HG02870 (cell line): ENCODE measurements around the gene GJA5.

Experiments
- ATAC-seq: cut with Tn5 transposase; IDR thresholded peaks from one replicate; pipeline ENCODE4 v1.9.1; 2021; ENCODE audit warnings: mild to moderate bottlenecking, moderate library complexity; ENCODE audit not compliant: unreplicated experiment

The GJA5 gene

DNA sequence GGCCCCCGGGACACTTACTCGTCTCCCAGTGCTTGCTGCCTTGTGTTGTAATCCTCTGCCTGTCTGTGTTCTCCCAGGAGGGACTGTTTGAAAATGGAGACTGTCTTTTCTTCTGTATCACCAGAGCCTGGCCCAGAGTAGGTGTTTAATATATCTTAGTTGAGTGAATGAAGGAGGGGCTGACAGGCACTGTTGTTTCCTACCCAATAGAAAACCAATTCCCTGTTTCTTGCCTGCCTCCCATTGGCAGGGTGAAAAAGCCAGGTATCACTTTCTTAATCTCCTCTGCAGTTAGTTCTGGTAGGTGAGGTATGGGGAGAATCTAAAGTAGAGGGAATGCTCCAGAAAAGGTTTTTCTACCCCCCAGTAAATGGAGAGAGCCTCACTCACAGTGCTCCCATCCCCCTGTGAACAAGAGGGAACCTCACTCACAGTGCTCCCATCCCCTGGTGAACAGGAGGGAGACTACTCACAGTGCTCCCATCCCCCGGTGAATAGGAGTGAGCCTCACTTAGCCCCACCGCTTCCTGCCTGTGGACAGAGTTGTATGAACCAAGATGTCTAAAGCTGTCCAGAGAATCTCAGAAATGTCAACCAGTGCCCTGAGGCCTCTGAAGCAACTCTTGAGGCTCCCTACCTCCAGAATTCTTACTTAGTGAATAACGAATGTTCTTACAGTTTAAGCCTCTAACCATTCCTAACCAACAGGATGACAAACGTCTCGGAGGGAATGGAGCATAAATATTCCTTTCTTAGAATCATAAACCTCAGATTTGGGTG is at the start of gene GJA5:
GJA5 (minus strand) TSS at position 122 of the 780 bp plus-strand sequence. CDS start 1,364 bp downstream, outside the sequence.
- no peak for ATAC-seq

DNA sequence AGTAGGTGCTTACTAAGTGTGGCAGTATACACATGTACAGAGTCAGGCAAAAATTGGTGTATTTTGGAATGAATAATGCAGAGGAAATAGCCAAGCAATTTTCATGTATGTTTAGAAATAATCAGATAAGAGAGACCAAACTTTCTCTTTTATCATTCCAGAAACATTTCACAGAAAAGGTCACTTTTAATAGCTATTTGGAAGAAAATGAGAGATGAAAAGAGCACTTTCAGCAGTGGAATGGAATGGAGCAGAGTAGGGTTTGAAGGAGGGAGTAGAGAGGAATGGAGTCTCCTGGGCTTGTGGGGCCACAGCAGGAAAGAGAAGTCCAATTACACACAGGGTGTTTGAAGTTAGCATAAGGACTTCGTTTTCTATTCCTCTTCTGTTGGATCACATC is 48.8 kb upstream of the GJA5 start:
- ATAC-seq = no peak

DNA sequence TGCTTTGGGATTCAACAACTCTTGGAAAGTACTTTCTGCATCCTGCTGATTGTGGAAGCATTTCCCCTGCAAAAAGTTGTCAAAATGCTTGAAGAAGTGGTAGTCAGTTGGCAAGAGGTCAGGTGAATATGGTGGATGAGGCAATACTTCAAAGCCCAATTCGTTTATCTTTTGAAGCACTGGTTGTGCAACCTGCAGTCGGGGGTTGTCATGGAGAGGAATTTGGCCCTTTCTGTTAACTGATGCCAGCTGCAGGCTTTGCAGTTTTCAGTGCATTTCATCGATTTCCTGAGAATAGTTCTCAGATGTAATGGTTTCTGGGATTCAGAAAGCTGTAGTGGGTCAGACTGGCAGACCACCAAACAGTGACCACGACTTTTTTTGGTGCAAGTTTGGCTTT is 47.6 kb upstream of the GJA5 start:
- ATAC-seq = no peak

DNA sequence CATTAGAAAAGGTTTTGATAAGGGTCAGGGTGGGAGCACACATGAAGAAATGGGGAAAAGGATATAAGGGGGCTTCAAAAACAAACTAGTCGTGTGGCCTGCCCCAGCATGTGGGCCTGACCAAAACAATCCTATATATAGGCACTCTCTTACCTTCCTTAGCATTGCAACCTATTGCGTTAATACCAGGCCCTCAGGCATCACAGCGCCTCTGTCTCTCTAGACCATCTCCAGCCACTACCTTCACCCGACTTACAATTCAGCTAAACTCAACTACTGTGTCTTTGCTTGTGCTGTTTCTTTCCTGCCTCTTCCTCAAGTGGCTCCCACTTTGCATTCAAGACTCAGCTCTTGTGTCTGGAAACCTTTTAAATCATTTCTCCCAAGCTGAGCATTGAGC is 47.0 kb upstream of the GJA5 start:
- ATAC-seq = no peak

DNA sequence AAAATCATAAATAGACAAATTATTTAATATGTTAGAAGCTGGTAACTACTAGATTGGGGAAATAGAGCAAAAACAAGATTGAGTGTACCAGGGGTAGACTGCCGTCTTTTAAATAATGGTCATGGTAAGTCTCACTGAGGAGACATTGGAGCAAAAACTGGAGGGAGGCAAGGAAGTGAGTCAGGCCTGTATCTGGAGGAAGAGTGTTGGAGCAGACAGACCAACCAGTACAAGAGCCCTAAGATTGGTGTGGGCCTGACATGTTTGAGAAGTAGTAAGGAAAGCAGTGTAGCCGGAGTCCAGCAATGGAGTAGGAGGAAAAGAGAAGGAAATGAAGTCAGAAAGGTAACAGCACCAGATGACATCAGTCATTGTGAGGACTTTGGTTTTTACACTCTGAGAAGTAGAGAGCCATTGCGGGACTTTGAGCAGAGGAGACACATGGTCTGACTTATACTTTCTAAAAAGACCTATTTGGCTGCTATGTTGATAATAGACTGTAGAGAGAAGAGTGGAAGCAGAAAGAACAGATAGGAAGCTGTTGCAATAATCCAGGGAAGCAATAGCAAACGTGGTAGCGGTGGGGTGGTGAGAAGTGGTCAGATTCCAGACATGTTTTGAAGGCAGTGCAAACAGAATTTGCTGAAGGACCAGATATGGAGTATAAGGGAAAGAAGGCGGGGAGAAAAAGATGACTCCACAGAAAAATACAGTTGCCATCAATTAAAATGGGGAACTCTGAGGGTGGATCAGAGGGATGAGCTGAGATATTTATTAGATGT is 44.7 kb upstream of the GJA5 start:
- ATAC-seq = no peak

DNA sequence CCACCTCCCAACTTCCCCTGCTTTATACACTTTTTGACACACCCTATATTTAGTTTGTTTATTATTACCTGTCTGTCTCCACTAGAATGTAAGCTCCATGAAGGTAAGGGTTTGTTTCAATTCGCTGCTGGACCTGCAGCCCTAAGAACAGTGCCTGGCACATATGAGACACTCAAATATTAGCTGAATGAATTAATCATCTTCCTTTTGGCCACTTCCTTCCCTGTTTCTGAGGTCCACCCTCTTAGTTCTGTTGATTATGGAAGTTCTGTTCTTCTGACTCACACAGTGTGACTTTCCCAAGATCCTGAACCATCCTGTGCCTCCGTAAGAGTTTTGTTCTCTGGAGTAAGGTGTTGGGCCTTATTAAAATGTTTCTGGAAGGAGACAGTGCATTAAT is 40.4 kb upstream of the GJA5 start:
- ATAC-seq = no peak

DNA sequence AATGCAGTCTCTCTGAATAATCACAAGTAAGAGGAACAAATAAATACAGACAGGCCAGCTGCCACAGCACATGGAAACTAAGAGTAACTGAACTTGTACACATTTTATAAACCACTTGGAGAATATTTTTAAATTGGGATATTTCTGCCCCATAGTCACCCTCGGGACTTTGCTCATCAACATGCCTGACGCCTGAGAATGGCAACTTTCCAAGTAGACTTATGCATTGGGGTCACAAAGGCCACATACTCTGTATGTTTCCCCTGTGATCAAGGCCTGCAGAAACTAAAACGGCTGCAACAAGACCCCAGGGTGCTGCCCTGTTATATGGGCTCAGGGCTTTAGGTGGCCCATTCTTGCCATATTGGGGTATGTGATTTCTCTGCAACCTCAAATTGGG is 38.3 kb upstream of the GJA5 start:
- no peak for ATAC-seq

DNA sequence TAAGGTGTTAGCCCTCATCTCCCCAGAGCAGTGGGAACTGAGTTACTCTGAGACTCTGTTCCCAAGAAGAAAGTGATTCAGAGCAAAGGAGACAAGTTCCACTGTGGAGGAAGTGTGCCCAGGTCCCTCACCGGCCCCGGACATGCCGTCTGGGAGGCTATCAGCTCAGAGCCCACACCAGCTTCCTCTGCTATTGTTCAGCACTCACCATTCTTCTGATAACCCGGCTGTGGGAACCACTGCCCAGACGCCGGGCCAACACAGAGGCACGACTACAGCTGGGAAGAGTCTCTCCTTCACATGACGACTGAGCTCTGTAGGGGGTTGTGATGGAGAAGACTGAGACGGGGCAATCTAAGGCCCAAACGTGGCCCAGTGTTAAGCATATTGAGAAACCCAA is 34.2 kb upstream of the GJA5 start:
- ATAC-seq = no peak

DNA sequence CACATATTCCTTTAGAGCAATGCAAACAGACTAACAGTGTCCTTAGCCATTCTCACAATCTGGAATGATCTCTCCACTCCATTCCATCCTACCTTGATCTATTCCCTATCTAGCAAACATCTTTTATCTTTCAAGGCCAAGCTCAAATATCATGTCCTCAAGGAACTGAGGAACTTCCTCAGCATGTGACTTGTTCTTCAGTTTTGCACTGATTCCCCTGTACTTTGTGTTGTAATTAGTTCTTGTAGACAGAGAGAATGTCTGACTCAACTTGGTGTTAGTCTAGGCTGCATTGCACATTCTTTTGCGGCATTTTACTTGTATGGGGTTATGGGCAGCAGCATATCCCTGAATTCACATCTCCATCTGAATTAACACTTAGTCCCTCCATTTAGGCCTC is 31.5 kb upstream of the GJA5 start:
- ATAC-seq = no peak

DNA sequence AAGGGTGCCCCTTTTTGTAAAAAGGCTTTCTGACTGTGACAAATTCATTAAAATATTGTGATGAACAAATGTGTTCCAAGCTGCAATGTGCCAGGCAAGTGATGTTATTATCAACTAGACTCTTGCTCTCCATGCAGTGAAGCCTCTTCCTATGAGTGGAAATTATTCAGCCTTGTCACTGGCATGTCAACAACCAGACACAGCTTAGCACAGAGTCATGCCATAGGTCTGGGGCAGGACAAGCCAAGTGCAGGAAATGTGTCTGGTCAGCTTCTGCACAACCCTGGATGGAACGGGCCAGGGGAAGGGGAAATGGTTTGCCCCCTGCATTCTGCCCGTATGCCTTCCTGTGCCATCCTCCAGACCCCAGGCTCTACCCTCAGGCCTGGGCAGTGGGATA is 27.4 kb upstream of the GJA5 start:
- ATAC-seq = no peak

DNA sequence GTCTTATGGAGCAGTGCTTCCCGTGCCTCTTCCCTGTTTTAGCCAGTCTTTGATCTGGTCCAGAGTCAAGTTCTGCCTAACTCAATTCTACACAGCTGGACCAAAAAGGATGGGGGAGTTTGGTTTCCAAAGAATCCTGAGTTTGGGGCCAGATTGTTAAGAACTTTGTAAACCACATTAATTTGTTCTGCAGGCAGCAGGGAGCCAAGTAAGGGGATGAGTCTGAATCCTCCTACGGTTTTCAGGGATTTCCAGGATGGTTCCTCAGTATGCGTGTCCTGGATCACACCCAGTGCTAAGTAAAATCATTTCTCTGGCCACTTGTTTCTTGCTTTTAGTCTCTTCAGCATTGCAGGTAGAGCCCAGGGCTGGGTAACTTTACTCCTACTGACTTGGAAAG is 26.1 kb upstream of the GJA5 start:
- ATAC-seq = no peak

DNA sequence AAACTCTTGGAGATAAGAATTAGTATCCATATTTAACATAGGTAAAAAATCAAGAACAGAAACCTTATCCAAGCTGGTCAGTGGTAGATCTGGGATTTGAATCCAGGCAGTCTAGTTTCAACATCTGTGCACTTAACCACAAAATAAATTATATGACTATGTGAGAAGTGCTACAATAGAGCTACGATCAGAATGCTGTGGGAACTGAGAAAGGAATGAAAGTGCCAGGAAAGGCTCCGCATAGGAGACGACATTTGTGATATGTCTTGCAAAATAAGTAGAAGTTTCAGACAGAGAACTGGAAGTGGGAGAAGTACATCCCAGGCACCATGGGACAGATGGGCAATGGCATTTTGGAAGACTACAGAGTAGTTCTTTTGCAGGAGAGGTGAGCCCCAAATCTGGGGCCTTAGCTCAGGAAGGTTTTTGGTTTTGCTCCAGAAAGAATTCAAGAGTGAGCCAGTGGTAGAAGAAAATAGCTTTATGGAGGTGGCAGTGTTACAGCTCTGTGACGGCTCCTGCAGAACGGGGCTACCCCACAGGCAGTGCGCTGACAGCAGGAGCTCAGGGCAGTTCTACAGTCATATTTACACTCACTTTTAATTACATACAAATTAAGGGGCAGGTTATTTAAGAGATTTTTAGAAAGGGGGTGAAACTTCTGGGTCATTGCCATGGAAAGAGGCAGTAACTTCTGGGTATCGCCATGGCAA is 25.5 kb upstream of the GJA5 start:
- no peak for ATAC-seq

DNA sequence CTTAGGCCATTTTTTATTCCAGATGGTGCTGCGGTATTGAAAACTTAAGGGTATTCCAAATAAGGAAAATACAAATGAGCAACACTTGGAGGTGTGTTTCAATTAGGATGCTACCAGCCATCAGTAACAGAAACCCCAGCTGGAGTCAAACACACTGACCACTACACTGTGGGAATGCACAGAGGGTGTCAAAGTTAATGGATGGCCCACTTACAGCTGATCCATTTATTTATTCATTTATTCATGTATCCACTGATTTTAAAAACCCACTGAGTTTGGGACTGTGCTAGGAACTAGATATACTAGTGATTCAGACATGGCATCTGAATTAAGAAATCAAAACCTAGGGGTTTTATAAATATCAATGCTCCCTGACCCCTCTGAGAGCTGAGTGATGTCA is 24.5 kb upstream of the GJA5 start:
- ATAC-seq = no peak

DNA sequence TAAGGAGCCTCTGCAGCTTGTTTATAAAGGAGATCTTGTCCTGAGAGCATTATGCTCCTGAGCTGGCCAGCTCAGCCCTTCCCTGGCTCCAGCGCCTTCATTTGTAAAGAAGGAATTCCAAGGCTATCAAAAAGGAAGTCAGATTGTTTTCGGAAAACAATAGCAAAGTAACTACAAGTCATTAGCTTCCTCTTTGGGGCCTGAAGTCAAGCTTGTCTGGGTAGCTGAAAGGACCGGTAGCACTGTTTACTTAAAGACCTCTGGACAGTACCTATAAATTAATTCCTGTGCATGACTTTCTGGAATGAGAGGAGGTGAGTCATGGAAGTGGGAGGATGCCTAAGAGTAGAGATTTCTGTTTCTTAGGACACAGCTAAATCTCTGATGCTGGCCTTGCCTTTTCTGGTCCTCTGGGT is 20.7 kb upstream of the GJA5 start:
- no peak for ATAC-seq

DNA sequence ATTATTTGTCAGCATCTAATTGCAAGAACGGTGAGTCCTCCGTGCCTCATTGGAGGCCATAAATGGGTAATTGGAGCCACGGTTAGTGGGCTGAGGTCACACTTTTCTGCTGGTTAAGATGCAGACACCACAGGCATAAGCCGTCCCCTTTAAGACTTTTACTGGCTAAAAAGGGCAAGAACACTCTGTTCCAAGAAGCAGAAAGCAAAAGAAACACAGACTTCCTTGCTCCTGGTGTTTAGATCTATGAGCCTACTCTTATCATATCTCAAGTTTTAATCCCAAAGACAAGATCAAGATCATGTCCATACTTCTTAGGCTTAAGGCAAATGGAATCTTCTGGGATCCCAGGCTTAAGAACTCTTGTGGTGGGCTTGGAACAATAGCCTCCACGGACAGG is 17.3 kb upstream of the GJA5 start:
- ATAC-seq = no peak

DNA sequence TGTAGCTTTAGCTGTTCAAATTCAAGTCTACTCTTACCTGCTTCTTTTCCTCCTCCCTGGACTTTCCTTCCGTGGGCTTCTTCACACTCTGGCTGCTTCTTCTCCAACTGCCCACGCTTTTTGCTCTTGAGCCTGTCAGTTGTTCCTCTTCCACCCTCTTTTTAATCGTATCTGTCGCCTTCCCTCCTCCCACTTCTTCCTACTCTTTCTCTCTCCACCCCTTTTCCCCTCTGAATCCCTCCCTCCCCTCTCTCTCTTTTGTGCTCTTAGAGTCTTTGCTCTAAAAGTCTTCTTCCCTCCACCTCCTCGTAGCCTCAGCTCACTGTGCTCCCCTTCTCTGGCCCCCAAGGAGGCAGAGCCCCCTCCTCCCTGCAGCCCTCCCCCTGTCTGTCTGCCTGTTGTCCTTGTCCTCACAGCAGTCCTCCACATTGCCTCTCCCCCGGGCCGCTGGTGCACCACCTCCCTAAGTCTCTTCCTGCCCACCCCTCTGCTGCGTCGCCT is 12.9 kb upstream of the GJA5 start:
- ATAC-seq = no peak

DNA sequence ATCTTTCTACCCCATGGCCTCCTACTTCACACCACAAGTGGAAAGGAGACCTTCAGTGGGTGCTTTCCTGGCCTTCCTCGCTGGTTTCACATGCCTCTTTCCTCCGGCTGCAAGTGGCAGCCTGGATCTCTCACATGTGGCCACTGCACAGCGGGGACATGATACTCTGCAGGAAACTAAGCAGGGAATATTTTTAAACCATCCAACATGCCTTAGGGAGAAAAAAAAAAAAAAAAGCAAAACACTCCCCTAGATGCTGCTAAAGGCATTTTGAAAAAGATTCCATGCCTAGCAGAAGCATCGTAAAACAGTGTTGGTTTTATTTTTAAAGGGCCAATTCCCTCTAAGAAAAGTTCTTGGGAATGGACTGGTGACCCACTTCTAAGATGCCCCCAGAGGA is 12.2 kb upstream of the GJA5 start:
- no peak for ATAC-seq

DNA sequence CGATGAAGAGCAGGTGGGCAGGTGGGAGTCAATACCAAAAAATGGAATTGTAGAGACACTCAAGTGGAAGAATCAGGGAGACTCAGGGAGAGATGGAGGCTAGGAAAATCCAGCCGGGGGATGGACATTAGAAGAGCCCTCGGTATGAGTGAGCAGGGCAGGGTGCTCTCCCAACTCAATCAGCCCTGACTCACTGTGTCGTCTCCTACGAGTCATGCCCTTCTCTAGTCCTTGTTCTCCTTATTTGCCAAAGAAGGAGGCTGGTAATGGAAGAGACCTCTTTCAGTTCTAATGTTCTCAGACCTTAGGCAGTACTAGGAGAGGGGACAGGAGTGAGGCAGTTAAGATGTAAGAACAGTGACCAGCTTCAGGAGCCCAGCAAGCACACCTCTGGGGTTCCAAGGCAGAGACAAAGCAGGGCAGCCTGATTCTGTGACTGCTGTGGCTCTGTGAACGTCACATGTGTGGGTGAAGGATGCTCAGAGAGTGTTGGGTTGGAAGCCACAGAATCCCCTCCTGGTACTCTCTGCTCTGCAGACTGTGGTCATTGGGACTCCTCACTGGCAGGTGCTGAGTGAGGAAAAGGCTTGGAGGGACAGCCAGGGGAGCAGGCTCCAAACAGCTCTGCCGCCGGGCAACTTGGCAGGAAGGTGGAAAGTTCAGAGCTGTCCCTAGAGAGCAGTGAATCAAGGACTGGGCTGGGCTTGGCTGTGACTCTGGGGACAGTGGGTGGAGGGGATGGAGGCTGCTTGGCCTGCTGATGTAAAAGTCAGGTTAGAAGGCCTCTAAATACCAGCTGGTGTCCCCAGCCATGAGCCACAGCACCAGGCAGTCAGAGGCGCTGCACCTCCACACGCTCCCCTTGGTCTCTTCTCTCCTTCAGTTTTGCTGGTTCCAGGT is 11.1 kb upstream of the GJA5 start:
- no peak for ATAC-seq

DNA sequence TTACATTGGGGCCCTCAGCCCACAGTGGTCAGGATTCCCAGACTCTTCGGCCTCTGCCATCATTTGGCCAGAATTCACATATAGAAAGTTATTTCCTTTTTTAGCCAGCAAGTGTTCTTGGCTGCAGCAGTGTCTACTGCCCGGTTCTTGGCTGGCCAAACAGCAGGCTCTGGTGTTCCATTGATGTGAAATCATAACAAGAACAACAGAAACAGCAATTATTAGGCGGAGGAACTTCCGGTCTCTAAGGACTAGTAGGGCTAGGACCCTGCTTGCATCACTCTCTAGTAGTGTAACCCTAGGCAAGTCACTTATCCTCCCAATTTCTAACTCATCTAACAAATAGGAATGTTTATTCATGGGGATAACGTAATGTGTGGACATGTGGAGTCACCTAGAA is 8.7 kb upstream of the GJA5 start:
- ATAC-seq = no peak

DNA sequence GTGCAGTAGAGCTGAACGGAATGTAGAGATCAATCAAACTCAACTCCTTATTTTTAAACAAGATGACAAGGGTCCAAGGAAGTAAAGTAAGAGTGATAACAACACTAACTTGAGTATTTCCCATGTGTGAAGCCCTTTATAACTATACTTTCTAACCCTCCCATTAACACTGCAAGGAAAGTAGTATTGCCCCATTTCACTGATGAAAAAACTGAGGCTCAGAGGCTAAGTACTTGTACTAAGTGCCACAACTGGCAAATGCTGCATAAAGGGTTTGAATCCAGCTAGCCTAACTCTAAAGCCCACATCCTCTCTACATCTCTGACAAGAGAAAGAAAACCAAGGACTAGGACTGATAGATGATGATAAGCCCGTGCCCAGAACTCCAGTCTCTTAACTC is 8.2 kb upstream of the GJA5 start:
- no peak for ATAC-seq

DNA sequence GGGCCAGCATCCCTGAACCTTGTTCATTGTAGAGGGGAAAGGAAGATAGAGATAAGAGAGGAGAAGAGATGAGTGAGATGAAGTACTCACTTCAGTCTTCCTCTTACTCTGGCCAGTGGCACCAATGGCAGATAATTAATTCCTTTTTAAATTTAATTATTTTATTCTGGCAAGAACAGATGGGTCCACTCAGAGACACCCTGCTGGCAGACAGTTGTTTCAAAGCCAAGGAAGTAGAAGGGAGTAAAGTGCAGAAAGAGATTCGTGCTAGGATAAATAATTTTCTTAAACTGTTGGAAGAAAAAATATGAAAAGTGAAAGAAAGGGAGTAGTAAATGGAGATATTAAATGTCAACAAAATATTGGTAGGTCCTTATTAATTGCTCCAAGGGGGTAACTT is 7.7 kb upstream of the GJA5 start:
- no peak for ATAC-seq
